Measurements from ENCODE around the gene TIMM10.
A peak's percentile ranks its signal among the peaks of the same experiment; 100 is the strongest.

Gene TIMM10

DNA sequence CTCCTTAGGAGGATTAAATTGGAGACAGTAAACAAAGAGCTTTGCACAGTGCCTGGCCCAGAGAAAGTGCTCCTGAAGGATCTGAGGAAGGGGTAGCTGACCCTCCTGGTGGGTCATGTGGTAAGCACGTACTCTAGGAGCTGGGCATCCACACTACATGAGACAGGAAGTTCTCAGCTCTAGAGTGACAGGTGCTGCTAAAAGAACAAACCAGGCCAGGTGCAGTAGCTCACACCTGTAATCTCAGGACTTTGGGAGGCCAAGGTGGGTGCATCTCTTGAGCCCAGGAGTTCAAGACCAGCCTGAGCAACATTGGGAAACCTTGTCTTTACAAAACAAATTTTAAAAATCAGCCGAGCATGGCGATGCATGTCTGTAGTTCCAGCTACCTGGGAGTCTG lies 28.2 kb downstream of the TIMM10 start:
- no peak for DNase-seq

DNA sequence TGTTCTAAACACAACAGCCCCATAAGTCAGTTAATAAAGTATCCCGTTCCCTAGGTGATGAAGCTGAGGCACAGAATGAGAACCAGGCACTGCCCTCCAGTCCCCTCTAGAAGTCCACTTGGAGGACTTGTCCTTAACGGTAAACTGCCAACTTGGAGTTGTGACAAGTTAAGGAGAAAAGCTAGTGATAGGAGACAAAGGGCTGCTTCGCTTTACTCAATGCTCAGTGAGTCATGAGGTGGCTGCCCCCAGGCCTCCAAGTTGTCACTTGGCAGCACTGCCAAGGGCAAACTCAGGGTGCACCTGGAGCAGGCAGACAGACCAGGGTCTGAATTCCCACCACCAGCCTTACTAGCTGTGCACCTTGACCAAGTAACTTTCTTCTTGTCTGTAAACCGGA lies 28.6 kb downstream of the TIMM10 start:
- DNase-seq, result no peak

DNA sequence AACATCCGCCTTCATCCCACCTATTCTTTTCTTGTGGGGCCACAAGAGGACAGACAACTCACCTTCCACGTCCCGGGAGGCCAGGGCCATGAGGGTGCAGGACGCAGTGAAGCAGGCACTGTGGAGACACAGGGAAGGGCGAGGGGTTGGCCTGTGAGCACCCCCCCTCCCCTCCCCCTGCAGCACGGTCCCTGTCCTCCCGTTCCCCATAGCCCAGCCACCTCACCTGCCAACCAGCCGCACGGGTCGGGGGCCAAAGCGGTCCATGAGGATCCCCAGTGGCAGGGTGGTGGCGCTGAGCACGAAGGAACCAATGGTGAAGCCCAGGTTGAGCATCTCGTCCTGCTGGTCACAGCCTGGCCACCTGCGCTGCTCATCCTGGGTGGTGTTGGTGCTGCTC lies 29.6 kb downstream of the TIMM10 start:
- no peak for DNase-seq

DNA sequence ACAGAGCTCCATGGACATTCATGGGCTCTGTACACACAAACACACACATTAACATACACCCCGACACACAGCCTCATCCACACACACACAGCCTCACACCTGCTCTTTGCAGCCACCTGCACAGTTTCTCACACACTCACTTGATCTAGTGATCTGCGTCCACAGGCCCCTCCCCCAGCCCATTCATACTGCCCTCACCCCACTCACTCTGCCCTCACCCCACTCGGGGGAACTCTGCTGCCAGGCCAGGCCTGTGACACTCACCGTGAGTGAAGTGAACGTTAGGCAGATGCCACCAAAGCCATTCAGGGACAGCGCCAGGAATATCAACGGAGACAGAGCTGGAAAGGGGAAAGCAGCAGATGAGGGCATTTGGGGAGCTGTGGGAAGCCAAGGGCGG lies 30.0 kb downstream of the TIMM10 start:
- no peak for DNase-seq

DNA sequence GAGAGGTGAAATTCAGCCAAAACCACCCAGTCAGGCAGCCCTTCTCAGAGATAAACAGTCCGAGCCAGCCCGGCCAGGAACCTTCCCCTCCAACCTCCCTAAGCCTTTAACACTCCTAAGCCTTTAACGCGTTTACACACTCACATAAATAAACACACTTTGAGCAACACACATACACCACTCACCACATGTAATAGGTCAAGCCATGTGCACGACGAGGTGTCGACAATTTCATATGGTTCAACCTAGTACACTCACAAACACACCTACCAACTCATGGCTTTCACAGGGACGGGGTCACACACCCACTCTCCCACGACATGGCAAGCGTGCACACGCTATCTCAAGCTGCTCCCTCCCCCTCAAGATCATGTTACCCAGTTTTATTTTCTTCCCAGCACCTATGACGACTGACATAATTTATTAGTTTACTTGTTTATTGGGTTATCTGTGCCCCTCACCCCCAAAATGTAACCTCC lies 30.5 kb downstream of the TIMM10 start:
- no peak for DNase-seq

DNA sequence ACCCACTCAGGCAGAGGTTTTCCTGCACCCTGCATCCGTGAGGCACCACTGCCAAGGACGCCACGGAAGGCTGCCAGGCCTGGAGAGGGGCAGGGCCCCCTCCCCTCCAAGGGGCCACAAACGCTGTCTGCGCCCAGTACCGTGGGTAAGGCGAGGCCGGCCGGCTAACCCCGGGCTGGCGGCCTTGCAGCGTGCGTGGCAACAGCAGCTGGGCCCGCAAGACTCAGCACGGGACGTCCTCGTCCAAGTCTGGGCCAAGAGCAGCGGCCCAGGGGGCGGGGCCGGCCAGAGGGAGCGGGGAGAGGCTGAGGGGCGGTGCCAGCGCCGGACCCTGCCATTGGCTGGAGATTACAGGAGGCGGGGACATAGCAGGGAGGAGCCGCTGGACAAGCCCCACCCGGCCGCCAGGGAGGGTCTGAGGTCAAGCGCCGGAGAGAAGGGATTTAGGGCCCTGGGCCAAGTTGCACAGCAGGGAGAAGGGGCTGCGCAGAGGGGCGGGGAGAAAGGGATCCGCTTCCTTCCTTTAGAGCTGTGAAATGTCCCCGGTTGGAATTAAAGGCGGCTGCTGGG lies 31.1 kb downstream of the TIMM10 start:
- DNase-seq, result peak; percentile 42

DNA sequence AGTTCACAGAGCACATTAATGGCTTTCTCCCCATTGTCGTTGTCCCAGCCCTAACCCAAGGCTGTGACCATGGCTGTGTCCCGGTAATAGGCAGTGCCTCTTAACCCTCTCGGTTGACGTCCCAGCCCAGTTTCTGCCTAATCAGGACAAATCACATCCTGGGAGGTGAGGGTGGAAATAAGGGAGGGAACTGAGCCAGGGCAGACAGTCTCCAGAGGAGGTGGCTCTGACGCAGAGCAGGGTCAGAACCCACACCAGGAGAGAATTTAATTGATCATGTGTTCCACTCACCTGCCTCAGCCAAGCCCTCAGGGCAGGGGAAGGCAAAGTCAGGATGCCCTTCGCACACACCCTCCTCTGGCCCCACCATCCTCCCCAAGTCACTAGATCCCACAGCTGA lies 32.0 kb downstream of the TIMM10 start:
- no peak for DNase-seq

DNA sequence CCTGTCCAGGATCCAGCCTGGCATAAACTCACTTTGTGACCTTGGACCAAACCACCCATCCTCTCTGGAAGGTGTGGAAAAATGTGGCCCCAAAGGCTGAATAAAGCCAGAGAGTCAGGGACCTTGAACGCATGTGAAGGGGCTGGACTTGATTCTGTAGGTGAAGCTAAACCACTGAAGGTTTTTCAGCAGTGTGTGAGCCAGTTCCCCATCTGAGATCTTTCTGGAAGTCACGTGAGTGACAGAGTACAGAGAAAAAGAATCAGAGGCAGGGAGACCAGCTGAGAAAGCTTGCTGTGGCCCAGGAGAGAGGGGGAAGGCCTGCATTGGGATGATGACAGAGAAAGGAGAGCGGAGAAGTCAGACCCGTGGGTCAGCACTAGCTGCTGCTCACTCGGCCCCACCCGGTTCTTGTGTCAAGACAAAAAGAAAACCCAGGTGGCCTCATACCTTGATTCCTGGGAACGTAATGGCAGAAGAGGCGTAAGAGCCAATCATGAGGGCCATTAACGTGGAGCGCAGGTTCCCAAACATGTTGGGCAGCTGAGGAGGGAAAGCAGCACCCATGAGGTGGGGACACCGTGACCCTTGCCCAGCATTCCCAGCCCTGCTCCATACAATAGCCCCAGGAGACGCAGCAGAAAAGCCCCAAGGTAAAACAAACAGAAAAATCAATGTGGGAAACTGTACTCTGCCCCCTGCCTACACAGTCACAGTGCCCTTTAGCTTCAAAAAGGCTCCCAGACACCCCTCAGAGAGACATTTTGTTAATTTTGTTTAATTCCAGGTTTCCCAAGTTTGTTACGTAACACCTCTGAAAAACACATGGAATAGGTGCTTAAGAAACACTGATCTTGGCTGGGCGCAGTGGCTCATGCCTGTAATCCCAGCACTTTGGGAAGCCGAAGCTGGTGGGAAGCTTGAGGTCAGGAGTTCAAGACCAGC lies 33.0 kb downstream of the TIMM10 start:
- no peak for DNase-seq

DNA sequence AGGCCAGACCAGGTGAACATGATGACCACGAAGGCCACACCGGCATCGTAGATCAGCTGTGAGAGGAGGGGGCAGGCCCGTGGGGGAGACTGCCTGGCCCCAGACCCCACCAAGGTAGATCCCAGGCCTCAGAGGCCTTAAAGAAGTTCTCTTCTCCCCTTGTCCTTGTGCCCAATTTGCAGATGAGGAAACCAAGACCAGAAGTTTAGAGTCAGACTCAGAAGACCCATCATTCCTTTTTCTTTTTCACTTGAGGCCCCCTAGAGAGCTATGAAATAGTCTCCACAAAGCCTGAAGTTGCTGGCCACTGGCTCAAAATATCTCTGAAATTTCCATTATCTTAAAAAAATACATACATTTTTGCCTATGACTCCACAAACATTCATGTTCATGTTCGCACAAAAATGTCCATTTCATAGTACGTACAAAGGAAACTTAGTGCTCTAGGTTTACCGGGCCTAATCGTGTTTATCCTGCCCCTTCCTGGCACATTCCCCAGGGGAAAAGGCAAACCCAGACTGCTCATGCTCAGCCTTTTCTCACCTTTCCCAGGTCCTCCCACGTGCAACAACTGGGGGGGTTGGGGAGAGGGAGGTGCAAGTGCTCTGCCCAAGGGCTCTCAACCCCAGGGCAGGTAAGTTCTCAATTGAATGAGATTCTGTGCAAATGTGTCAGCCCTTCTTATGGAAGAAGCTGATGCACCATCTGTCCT lies 34.3 kb downstream of the TIMM10 start:
- no peak for DNase-seq

DNA sequence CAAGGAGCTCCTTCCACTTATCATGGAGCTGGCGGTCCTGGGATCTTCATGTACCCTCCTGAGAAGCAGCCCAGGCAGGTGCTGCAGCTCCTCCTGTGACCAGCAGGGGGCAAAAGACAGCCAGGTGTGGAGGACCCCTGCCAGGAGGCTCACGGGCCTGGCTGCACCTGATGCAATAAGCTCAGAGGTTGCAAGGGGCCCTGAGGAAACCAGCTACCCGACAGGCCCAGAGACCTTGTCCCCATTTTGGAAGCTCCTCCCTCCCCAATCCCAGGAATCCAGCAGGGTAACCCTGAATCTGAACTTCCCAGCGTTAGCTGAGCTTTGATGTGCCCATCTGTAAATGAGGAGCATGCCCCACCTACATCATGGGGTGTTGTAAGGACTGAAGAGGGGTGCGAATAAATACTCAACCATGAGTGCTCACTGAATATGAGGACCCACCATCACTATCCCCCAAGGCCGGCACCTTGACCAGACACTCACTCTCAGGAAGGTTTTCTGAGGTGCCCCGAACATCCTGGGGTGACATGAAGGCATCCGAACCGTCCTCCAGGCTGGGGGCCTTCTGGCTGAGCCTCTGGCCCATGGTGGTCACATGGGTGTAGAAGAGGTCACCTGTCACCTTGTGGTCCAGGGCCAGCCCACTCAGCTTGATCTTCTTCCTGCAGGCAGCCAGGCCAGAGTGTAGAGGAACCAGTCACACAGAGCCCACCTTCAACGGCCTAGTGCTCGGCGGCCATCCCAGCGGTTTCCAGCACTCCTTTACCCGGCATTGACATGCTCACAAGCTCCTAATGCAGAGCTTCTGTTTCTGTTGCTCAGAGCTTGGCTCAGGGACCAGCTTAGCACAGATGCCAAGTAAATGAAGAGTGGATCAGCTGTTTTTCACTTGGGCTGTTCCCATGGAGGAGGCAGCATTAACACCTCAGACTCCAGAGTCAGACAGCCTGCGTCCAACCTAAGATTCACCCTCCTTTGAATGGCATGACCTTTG lies 36.7 kb downstream of the TIMM10 start:
- no peak for DNase-seq

DNA sequence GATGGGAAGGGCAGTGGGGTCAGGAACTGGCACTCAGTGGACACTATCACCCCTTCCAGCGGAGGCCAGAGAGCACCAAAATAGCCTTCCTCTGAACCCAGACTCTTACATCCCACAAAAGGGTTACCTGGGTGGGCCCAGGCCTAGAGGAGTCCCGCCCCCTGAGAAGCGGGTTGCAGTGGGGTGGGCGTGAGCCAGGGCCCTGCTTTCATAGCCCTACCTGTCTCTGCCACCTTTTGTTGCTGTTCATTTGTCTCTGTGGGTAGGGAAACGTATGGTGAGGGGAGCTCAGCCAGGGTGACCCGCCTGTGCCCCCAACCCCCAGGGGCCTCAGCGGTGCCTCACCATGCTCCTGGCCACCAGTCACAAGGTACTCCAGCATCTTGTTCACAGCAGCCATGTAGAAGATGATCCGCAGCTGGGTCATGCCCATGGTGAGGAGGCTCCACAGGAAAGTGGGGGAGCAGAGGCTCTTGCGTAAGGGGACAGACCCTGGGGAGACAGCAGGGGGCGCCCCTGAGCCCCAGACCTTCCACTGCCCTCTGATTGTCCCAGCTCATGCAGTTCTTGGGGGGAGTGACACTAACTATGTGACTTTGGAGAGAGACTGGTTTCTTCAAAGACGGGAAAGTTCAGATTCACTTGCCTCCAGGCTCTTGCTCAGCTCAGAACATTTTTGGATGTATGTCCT lies 39.0 kb downstream of the TIMM10 start:
- no peak for DNase-seq

DNA sequence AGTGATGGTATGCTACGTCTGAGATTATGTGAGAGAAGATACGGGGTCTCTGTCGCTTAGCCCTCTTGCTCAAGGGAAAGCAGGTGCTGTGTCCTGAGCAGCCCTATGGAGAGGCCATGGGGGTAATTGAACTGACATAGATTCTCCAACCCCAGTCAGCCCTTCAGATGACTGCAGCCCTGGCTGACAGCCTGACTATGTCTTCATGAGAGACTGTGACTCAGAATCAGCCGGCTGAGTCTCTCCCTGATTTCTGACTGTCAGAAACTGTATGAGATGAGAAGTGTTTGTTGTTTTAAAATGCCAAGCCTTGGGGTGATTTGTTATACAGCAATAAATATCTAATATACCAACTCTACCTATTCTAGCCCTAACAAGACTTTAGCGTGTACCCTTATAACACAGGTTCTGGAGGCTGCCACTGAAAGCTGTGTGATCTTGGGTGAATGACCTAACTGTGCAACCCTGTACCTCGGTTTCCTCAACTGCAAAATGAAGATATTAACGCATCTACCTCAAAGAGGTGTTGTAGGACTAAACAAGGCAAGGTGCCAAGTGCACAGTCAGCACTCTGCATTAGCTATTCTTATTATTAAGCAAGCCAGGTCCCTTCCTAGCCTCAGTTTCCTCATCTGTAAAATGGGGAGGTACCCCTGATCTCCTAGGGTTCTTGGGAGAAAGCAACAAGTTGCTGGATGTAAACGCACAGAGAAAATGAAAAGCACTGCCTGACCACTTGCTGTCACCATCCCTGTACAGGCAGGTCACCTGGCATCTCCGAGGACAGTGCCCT lies 39.9 kb downstream of the TIMM10 start:
- no peak for DNase-seq

DNA sequence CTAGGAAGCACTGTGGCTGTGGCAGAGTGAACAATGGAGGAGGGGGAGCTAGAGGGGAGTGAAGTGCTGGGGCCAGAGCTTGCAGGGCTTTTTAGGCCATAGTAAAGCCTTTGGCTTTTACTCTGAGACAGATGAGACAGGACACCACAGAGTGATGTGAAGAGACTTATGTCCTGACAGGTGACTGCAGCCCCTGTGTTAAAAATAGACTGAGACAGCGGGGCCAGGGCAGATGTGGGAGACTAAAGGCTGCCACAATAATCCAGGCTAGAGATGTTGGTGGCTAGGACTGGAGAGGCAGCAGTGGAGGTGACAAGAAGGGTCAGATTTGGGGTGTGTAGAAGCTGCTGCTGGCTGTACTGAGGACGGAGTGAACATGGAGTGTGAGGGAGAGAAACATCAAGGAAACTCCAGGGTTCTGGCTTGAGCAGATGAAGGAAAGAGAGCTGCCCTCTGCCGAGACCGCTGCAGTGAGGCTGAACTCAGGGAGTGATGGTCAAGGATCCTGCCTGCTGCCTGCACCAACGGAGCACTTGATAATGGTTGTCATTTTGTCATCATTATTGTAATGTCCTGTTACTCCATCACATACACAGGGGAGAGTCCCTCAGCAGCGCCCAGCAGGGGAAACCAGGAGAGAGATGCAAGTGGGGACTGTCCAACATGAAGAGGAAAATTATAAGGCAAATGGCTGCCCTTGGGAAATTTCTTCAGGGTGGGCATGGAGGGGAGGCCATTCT lies 42.5 kb downstream of the TIMM10 start:
- no peak for DNase-seq

DNA sequence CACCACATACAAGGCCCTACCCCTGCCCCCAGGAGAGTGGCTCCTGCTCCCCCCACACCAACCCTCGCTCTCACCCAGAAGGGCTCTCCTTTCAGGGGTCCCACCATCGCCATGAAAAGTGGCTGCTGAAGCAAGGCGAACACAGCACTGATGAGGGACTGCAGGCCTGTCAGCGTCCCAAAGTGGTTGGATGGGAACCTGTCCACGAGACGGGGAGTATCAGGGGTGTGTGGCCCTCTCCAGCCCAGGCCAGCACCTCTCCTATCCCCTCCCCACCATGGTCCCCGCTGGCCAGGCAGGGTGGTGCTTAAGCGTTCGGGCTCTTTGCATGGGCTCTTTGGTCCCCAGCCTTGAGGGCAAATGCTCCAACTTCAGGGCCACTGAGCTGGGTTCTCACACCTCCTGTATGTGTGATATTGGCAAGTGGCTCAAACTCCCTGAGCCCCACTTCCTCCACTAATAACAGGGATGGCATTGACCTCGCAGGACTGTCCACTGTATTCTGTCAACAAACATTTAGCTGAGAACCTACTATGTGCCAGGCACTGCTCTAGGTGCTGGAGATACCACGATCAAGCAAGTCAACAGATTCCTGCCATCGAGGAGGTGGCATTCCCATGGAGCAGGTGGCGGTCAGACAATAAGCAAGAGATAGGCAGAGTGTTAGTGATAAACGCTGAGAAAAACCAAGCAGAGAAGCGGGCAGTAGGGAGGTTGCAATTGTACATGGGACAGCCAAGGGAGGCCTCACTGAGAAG lies 43.4 kb downstream of the TIMM10 start:
- no peak for DNase-seq

DNA sequence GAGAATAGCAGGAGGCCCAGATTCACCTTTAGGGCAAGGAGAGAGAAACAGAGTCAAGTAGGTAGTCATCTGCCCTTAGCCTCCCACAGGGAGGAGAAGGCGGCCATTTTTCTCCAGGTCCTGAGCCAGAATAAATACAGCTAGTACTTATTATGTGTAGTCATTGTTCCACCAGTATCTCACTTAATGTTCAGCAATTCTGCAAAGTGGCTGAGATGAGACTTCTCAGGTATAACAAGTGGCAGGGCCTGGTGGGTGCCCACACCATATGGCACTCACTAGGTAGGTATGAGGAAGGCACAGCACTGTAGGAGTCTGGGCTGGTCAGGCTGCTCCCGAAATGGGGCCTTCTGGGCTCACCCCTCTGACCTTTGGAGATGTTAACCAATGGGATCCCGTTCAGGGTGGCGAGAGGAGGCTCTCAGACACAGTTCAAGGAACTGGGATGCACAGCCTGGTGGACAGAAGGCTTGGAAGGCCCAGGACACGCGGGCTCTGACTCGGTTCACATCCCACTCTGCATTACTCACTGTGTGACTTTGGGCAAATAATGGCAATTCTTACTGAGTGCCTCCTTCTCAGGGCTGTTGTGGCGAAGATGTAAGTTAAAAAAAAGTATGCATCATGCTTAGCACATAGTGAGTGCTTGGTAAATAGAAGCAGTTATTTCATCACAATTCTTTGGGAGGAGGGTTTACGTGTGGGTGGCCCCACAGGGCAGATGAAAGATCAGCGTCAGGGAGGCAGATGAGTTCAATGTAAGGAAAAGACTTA lies 45.1 kb downstream of the TIMM10 start:
- no peak for DNase-seq

DNA sequence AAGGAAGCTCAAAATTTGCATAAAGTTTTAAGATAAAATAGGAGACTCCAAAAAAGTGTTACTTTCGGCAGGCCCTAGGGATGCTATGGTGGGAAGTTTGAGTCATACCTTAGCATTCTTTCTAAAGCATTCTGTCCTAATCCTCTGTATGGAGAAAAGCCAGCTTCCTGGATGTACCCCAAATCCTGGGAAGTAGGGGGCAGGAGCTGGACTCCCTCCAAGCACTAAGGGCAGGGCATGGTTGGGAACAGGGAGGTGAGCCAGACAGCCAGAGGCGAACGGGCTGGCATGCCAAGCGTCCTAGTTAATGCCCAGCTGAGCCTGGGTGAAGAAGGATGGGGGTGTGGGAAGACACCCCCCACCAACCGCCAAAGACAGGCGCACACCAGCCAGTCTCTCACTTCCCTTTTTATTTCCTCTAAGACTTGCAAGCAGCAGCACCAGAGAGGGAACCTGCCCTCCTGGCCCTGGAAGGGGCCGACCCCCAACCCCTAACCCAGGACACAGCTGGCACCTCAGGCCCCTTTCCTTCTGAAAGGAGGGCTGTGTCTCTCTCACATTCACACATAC lies 46.3 kb downstream of the TIMM10 start:
- no peak for DNase-seq

DNA sequence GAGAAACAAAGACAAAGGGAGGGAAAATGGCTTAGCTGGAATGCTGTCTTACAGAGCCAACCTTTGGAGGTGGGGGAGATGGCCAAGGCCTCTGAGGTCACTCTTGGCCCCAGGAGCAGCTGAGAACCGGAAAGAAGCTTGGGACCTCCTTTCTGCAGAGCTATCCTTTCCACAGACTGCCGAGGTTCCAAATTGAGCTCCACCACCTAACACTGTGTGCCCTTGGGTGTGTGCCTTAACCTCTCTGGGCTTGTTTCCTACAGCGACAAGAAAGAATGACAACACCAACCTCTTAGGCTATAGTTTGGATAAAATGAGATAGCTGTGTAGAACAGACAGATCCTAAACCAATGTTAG lies 47.0 kb downstream of the TIMM10 start:
- no peak for DNase-seq

Data from GOT3 (cell line).